CD4-positive, alpha-beta T cell (primary cell): ENCODE data around the gene IGLON5. TPM values are rescaled to one million over a fixed set of nuclear protein-coding genes. Genes with fewer than 3 reads are reported as not detected.

ENCODE experiments used
- ATAC-seq: fragments of 200-7000 bp; cut with Tn5 transposase; one replicate; pipeline ENCODE4 v1.10.0; 2022; ENCODE audit warnings: mild to moderate bottlenecking; ENCODE audit not compliant: poor library complexity
- CTCF ChIA-PET: fragments of 350-600 bp; sonication (Branson Sonifier 250); formaldehyde crosslinking; loops from one replicate; lab custom pipeline; 2021; ENCODE audit warnings: antibody characterized with exemption, inconsistent platforms; lab: Charles Lee
- POLR2A ChIA-PET: fragments of 350-600 bp; sonication (Branson Sonifier 250); formaldehyde crosslinking; loops from one replicate; lab custom pipeline; 2021; ENCODE audit warnings: antibody characterized with exemption, inconsistent platforms; lab: Charles Lee
- DNase-seq, 14 experiments: peaks; one replicate each; pipeline ENCODE4 v3.0.0-alpha.2; 2013 to 2020; ENCODE audit warnings: mixed read lengths in 2 of 14
- H3K27ac ChIP-seq, 2 donors: one replicate each; pipeline versions ENCODE4 v1.5.1 to v1.7.0; 2013; ENCODE audit warnings: low read length in 2 of 2, low read depth in 1 of 2, mild to moderate bottlenecking in 1 of 2
- H3K27me3 ChIP-seq, 2 experiments: 1 replicate in 1 of 2; 2 replicates in 1 of 2; pipeline versions ENCODE4 v1.6.1 to v1.7.0; 2013; ENCODE audit warnings: low read length in 2 of 2, control low read depth in 1 of 2, mild to moderate bottlenecking in 1 of 2, moderate library complexity in 1 of 2; ENCODE audit not compliant: insufficient read depth in 2 of 2, control insufficient read depth in 1 of 2
- H3K36me3 ChIP-seq: one replicate; pipeline ENCODE4 v1.6.1; 2013; ENCODE audit warnings: low read length, control low read depth; ENCODE audit not compliant: insufficient read depth
- H3K4me1 ChIP-seq: one replicate; pipeline ENCODE4 v1.6.1; 2013; ENCODE audit warnings: low read length, control low read depth; ENCODE audit not compliant: insufficient read depth
- H3K4me3 ChIP-seq: one replicate; pipeline ENCODE4 v1.5.1; 2013; ENCODE audit warnings: mild to moderate bottlenecking, low read length, moderate library complexity
- H3K9me3 ChIP-seq, 2 experiments: 1 replicate in 1 of 2; 2 replicates in 1 of 2; pipeline versions ENCODE4 v1.6.1 to v1.7.0; 2013; ENCODE audit warnings: low read length in 2 of 2, mild to moderate bottlenecking in 2 of 2, control low read depth in 1 of 2, moderate library complexity in 1 of 2; ENCODE audit not compliant: control insufficient read depth in 1 of 2, insufficient read depth in 1 of 2
- H3K27ac Mint-ChIP-seq: one replicate; pipeline ENCODE4 v1.8.0; 2020; ENCODE audit warnings: mixed read lengths
- H3K27me3 Mint-ChIP-seq: one replicate; pipeline ENCODE4 v1.8.0; 2021; ENCODE audit warnings: mixed read lengths
- H3K36me3 Mint-ChIP-seq: one replicate; pipeline ENCODE4 v1.8.0; 2021; ENCODE audit warnings: low read depth, mixed read lengths
- H3K4me1 Mint-ChIP-seq: one replicate; pipeline ENCODE4 v1.8.0; 2021; ENCODE audit warnings: low read depth, mixed read lengths
- H3K4me3 Mint-ChIP-seq: one replicate; pipeline ENCODE4 v1.8.0; 2020; ENCODE audit warnings: mild to moderate bottlenecking, mixed read lengths
- H3K9me3 Mint-ChIP-seq: one replicate; pipeline ENCODE4 v1.8.0; 2020; ENCODE audit warnings: mixed read lengths
- intact Hi-C, 2 experiments: fragments of 100-400 bp; cut with DNase I in 1 of 2; cut with micrococcal nuclease in 1 of 2; formaldehyde crosslinking; loops; one replicate each; pipeline versions ENCODE4 v1.15.1 to v1.9.0; 2023 to 2025; cut with DNase I, micrococcal nuclease
- total RNA-seq, 174 experiments: library from RNA in 2 of 174; stranded (reverse) in 2 of 174; gene quantifications; one replicate each; pipeline ENCODE4 v1.2.3 and lab custom pipeline; 2021 to 2026
- TF ChIP-seq, protein P1 (sequence below): fragments of 200-600 bp; IDR thresholded peaks from one replicate; pipeline ENCODE4 v1.8.0; 2022; ENCODE audit warnings: antibody characterized with exemption, mild to moderate bottlenecking

The IGLON5 gene
- total RNA-seq, 2 experiments from 2014 or later: not detected

DNA sequence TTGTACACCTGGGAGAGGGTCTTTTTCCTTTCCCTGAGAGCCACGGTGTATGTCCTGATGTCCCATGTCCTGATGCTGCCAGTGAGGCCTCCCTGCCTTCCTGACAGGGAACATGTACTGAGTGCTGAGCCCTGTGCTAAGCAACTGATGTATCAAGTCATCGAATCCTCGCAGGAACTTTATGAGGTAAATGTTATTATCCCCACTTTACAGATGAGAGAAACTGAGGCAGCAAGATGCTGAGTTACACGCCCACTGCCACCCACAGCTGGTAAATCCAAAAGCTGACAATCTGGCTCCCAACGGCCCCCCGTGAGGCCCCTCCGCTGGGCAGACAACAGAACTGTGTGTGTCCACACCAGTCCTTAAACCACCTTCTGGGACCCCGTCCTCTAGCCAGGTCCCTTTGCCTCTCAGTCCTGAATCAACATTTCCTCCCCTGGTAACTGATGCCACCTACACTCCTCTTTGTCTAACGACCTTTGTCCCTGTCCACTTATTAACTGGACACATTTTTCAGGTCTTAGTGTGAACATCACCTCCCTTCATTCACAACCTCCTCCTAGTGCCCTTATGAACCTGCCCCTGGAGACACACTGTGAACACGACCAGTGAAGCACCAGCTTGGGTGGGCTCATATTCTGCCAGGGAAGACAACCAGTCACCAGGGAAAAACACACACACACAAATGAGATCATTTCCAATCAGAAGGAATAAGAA, 35.9 kb downstream of the IGLON5 start:
- TF ChIP-seq, protein P1, sequence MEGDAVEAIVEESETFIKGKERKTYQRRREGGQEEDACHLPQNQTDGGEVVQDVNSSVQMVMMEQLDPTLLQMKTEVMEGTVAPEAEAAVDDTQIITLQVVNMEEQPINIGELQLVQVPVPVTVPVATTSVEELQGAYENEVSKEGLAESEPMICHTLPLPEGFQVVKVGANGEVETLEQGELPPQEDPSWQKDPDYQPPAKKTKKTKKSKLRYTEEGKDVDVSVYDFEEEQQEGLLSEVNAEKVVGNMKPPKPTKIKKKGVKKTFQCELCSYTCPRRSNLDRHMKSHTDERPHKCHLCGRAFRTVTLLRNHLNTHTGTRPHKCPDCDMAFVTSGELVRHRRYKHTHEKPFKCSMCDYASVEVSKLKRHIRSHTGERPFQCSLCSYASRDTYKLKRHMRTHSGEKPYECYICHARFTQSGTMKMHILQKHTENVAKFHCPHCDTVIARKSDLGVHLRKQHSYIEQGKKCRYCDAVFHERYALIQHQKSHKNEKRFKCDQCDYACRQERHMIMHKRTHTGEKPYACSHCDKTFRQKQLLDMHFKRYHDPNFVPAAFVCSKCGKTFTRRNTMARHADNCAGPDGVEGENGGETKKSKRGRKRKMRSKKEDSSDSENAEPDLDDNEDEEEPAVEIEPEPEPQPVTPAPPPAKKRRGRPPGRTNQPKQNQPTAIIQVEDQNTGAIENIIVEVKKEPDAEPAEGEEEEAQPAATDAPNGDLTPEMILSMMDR: no peak
- Histone ChIP-seq H3K36me3 (peaks cover 45% of the 10 kb centered on the region), H3K4me1 (no peaks in the 10 kb centered on the region), H3K27me3 (no peaks in the 10 kb centered on the region), H3K27ac (no peak overlapping the region), H3K9me3 (no peaks in the 10 kb centered on the region), H3K4me3 (no peak overlapping the region)
- DNase-seq (no peak), ATAC-seq (no peak)
- Mint-ChIP-seq H3K27me3 (no peaks in the 10 kb centered on the region), H3K4me3 (no peak overlapping the region), H3K36me3 (peaks cover 51% of the 10 kb centered on the region), H3K4me1 (no peaks in the 10 kb centered on the region), H3K9me3 (no peaks in the 10 kb centered on the region), H3K27ac (no peak overlapping the region)
- ChIA-PET POLR2A (no interaction called here), CTCF (no interaction called here)
- intact Hi-C loops: no loop called here

DNA sequence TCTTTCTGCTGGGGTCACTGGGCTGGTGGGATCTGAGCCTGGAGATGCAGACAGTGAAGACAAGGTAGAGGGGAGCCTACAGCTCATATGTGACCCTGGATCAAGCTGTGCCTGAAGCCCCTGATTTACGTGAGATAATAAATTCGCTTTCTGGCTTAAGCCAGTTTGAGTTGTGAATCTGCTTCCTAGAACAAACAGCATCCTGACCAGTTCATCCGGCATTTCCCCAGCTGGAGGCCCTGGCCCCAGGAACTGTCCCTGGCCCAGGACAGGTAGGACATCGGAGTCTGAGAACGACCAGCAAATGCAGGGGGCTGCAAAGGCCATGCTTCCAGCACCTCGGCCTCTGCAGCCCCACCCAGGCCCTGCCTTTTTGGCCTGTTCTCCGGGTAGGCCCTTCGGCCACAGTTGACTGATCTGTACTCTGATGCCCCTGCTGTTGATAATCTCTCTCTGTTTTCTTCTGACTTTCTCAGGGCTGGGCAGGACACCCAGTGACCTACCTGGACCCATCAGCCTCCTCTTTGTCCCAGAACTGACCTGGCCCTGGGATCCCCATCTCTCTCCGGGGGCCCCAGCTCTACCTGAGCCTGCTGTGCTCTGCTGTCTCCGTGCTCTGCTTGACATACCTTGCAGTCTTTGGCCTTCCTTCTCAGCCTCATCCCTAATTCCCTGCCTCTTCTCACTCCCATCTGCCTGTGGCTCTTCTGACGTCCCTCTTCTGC, 40.0 kb downstream of the IGLON5 start:
- H3K27me3 Mint-ChIP-seq: no peaks in the 10 kb centered on the region
- TF ChIP-seq, protein P1: no peak
- no peak for ATAC-seq
- no peak overlapping the region for H3K4me3 Mint-ChIP-seq
- H3K4me1 Mint-ChIP-seq: peaks cover 20% of the 10 kb centered on the region
- no peak overlapping the region for H3K27ac Mint-ChIP-seq
- peaks cover 46% of the 10 kb centered on the region for H3K36me3 Mint-ChIP-seq
- DNase-seq: no peak
- Histone ChIP-seq H3K36me3 (peaks cover 34% of the 10 kb centered on the region), H3K27me3 (no peaks in the 10 kb centered on the region), H3K9me3 (no peaks in the 10 kb centered on the region), H3K27ac (no peak overlapping the region), H3K4me3 (no peak overlapping the region), H3K4me1 (peaks cover 8% of the 10 kb centered on the region)
- ChIA-PET POLR2A (interaction anchor here (1.2 kb wide), 1 partner anchor 11 kb away, joined by 3 read pairs; no protein-coding TSS in a partner anchor), CTCF (no interaction called here)
- H3K9me3 Mint-ChIP-seq: no peaks in the 10 kb centered on the region
- intact Hi-C loops: no loop called here

GRCh38 chr19:51352783-51353360, 41.4 kb downstream of the IGLON5 start:
- H3K4me3 Mint-ChIP-seq: no peak overlapping the region
- H3K9me3 ChIP-seq: no peaks in the 10 kb centered on the region
- H3K36me3 ChIP-seq: peaks cover 22% of the 10 kb centered on the region
- intact Hi-C loops: no loop called here
- H3K27ac ChIP-seq: no peak overlapping the region
- no peaks in the 10 kb centered on the region for H3K9me3 Mint-ChIP-seq
- no peak overlapping the region for H3K4me3 ChIP-seq
- peaks cover 8% of the 10 kb centered on the region for H3K4me1 ChIP-seq
- ATAC-seq (no peak), DNase-seq (no peak)
- ChIA-PET CTCF (no interaction called here), POLR2A (no interaction called here)
- H3K27me3 ChIP-seq: no peaks in the 10 kb centered on the region
- TF ChIP-seq, protein P1: no peak
- H3K27me3 Mint-ChIP-seq: no peaks in the 10 kb centered on the region
- no peak overlapping the region for H3K27ac Mint-ChIP-seq
- H3K36me3 Mint-ChIP-seq: peaks cover 35% of the 10 kb centered on the region
- peaks cover 24% of the 10 kb centered on the region for H3K4me1 Mint-ChIP-seq
